RKO (cell line): Measurements from ENCODE around the gene ANO7.

Experiments used
- DNase-seq: peaks from one replicate; pipeline ENCODE4 v3.0.0-alpha.2; 2016; ENCODE audit warnings: low spot score

The ANO7 gene

GRCh38 chr2:241249654-241250053 is 61.2 kb downstream of the ANO7 start:
- DNase-seq = no peak

GRCh38 chr2:241252778-241253475 is 64.5 kb downstream of the ANO7 start:
- DNase-seq = no peak

- no peak for DNase-seq
Observed at GRCh38 chr2:241254904-241255351, 66.5 kb downstream of the ANO7 start.

DNA sequence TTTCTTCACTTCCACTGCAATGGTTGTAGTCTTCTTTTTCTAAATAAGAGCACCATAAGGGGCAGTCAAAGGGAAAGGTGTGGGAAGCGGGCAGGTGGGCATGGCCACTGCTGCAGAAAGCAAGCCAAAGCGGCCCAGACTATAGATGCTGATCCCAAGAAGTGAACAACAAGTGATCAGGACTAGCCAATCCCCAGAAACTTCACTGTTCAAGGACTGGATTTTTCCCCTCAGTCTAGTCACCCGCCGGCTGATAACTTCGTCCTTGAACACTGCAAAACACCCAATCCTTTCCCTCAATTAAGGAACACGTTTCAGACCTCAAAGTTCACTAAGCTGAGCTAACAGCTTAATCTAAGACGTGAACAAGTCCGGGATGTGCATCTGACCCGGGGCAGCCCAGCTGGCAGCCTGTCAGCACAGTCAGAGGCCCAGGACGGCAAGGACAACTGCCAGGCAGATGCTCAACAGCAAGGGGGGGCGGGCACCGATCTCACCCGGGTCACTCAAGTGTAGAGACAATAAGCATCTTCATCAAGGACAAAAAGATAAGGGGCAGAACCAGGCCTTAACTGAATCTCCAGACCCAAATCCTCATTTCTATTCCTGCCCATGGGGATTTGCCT is 67.2 kb downstream of the ANO7 start:
- DNase-seq = no peak

- no peak for DNase-seq
Observed at GRCh38 chr2:241256168-241256545, 67.7 kb downstream of the ANO7 start.

DNA sequence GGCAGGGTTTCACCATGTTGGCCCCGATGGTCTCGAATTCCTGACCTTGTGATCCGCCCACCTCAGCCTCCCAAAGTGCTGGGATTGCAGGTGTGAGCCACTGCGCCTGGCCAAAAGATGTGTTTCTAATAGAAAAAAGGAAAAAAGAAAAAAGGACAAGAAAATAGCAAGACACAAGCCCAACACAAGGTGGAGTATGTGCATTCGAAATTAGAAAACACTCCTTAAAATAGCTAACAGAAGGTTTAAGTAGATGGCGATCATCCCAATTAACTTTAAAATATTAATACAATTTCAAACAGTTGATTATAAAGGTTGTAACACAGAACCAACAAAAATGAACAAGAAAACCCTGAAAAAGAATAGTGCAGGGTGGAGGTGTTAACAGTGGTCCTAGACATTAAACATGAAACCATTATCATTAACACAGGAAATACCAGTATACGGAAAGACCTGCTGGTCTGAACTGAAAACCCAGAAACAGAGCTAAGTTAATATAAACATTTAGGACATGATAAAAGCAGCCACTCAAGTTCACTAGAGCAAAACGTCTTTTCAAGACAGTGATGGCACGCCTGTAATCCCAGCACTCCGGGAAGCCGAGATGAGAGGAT is 69.0 kb downstream of the ANO7 start:
- DNase-seq = no peak

DNA sequence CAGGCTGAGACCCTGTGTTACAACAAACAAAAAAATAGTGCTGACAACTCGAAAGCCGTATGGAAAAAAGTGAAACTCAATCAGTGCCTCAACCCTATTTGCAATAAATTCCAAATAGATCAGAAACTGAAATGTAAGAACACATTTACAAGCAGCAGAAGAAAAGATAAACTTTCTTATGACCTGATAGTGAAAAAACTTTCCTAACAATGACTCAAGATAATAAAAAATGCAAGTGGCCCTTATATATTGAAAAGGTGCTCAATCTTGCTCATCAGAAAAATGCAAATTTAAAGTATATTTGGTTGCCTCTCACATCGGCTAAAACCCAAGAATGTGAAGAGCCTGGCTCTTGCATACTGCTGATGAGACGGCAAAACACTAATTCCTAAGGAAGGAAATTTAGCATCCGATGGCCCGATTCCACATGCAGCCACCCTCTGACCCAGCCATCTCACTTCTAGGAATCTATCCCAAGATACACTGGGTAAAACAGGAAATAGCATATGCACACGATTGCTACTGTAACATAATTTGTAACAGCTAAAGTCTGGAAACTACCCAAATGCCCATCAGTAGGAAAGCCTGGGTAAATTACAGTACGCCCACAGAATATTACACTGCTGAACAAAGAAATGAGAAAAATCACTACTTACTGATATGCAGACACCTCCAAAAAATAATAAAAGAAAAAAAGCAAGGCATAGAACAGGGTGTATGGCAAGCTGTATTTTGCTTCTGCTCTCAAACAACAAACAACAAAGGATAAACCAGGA is 70.2 kb downstream of the ANO7 start:
- DNase-seq = no peak

- DNase-seq = no peak
Observed at GRCh38 chr2:241260911-241261310, 72.4 kb downstream of the ANO7 start.

- no peak for DNase-seq
Observed at GRCh38 chr2:241261628-241262027, 73.2 kb downstream of the ANO7 start.

- no peak for DNase-seq
Observed at GRCh38 chr2:241263061-241263460, 74.6 kb downstream of the ANO7 start.

DNA sequence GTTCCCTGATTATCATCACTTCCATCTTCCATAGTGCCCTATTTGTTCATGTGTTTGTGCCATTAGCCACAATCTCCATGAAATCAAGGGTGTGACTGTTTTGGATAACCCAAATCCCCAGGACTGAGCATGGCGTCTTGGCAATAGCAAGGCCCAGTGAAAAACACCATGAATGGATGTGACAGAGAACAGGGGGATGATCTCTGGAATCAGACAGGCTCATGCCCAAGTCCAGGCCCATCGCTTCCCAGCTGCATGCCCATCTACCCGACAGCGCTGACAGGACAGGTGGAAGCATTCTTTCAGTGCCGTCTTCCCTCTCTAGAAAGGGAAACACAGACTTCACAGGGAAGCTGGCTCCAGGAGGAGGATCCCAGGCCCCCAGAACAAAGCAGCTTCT is 77.0 kb downstream of the ANO7 start:
- DNase-seq = no peak

DNA sequence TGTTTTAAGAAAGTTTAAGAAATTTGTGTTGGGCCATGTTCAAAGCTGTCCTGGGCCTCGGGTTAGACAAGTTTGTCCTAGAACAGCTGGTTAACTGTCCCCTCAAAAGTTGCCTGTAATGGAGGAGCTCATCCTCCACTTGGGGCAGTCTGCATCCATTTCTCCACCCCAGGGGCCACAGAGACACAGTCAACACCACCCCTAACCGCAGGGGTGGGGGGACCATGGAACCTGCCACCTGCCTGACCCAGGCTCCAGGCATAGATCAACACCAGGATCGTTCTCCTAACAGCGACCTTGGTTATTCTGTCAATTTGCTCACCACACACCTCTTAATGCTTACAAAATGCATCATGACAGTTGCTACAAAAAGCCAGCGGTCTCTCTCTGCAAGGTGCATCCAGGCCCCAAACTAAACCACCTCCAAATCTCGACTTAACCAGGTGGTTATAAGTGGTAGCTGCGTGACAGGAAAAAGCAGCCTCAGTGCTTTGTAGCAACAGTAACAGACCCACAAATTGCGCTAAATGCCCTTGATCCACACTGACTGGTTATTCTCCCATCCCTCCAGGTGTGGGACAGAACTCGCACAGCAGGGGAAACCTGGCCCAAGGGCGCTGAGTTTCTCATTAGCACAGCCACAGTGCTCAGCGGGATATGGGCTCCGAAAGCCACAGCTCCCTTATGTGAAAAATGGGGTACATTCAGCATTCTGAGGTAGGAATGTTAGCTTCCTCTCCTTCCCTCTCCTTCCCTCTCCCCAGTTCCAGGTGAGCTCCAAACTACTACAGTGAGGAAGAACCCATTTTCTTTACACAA is 79.0 kb downstream of the ANO7 start:
- no peak for DNase-seq

GRCh38 chr2:241268306-241268705 is 79.8 kb downstream of the ANO7 start:
- DNase-seq = no peak

DNA sequence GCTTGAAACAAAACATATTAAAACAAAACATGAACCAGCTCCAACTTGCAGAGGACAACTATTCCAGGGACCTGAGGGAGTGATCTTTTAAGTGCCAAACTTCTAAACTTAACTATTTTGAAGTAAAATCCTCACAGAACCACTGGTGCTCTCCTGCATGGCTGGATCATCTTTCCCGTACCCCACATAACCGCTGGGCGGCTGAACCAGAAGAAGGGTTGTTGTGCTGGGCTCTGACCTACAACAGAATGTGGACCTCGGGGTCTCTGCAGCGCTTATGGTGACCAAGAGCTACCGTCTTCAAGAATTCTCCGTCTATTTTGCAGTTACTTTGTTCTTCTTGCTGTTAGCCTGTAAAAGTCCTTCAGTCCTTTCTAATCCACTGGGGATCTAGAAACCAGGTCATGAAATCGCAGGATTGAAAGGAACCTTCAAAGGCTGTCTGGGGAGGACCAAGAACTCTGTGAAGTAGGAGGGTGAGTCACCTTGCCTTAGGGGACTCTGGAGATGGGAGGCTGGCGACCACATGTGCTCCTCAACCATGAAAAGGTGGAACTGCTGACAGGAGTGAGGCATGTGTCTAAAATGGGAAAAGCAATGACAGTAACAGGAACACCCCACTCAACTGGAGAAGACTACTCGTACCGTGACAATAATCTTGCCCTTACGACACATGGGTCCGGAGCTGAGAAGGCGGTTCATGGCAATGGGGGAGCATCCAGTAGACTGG is 80.4 kb downstream of the ANO7 start:
- no peak for DNase-seq

- no peak for DNase-seq
Observed at GRCh38 chr2:241269707-241270520, 81.4 kb downstream of the ANO7 start.

DNA sequence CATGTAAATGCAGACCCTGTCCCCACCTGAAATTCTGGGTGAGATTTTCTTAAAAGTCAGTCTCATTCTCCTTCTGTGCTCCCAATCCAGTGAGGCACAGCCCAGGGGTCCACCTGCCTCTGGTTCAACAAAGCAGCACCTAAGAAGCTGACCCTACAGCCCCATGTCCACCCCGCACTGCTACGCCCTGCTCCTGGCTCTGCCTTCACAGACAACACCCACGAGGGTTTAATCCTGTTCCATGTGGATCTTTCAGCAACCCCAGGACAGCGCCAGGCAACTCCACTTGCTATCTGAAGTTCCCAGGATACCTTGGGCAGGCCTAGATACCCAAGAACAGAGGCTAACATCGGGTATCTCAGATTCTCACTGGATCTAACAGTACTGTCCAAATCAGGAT is 82.1 kb downstream of the ANO7 start:
- DNase-seq = no peak

- peak; percentile 78 for DNase-seq
Observed at GRCh38 chr2:241271706-241272302, 83.3 kb downstream of the ANO7 start.

- DNase-seq = peak; percentile 46
Observed at GRCh38 chr2:241272303-241273209, 84.1 kb downstream of the ANO7 start.
